ENCODE results near the gene LACTB. TPM values are rescaled to one million over a fixed set of nuclear protein-coding genes. Genes with fewer than 3 reads are reported as not detected.

Gene LACTB, protein sequence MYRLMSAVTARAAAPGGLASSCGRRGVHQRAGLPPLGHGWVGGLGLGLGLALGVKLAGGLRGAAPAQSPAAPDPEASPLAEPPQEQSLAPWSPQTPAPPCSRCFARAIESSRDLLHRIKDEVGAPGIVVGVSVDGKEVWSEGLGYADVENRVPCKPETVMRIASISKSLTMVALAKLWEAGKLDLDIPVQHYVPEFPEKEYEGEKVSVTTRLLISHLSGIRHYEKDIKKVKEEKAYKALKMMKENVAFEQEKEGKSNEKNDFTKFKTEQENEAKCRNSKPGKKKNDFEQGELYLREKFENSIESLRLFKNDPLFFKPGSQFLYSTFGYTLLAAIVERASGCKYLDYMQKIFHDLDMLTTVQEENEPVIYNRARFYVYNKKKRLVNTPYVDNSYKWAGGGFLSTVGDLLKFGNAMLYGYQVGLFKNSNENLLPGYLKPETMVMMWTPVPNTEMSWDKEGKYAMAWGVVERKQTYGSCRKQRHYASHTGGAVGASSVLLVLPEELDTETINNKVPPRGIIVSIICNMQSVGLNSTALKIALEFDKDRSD
- total RNA-seq: 31.6 and 63.5 TPM in 2 replicates

DNA sequence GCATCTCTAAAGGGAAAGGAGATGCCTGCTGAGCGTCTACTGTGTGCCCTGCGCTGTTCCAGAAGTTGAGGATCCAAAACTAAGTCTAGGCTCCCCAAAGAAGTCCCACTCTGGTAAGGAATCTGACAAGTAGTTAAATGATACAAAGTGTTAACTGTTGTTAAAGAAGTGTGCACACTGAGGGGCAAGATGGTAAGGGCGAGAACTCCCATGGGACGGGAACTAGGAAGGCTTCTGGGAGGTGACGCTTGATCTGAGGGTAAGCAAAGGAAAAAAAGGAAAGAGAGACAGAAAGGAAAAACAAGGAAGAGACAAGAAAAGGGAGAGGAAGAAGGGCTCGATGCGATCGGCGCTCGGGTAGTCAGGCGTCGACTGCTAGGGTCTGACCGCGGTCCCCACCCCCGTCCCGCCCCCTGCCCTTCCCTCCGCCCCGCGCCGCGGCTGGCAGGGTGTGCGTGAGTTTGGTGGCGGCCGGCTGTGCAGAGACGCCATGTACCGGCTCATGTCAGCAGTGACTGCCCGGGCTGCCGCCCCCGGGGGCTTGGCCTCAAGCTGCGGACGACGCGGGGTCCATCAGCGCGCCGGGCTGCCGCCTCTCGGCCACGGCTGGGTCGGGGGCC lies at the start of gene LACTB:
Gene LACTB (plus strand): TSS at position 480 of the 620 bp plus-strand sequence. CDS start 11 bp downstream, at position 491.
- TF ChIP-seq, protein P1, sequence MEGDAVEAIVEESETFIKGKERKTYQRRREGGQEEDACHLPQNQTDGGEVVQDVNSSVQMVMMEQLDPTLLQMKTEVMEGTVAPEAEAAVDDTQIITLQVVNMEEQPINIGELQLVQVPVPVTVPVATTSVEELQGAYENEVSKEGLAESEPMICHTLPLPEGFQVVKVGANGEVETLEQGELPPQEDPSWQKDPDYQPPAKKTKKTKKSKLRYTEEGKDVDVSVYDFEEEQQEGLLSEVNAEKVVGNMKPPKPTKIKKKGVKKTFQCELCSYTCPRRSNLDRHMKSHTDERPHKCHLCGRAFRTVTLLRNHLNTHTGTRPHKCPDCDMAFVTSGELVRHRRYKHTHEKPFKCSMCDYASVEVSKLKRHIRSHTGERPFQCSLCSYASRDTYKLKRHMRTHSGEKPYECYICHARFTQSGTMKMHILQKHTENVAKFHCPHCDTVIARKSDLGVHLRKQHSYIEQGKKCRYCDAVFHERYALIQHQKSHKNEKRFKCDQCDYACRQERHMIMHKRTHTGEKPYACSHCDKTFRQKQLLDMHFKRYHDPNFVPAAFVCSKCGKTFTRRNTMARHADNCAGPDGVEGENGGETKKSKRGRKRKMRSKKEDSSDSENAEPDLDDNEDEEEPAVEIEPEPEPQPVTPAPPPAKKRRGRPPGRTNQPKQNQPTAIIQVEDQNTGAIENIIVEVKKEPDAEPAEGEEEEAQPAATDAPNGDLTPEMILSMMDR (IDR thresholded peaks at IDR 0.05; ENCODE audit: insufficient read depth, low read depth, low read length): no peak
- peak within 1 kb of the TSS; percentile 90 for H3K4me3 ChIP-seq (ENCODE audit: low read depth, low read length)
- DNase-seq (ENCODE audit: low read depth): peak; percentile 92

DNA sequence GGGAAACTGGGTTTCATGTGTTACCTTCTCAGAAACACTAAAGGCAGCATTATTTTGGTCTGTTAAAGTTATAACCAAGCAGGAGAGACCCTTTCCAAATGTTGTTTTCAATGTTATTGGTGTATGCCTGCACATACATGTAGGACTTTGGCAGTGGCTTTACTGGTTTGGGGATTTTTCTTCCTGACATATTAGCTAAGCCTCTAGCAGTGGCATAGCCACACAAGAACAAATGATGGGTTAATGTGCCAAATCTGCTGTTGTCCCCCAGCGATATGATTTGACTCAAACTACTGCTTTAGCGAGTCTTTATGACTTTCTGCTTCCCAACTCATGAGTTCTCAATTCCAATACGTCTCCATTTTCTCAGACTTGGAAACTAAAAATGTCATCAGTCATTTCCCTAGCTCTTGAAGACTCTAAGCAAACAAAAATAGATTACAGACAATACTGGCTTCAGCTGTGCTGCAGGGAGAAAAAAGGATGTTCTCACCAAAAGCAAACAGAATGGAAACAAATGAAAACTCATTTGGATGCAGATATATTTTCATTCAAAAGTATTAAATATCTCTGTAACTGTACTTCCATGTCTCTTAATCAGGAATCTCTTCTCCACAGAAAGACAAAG lies 49.5 kb upstream of the LACTB start:
- no peak overlapping the region for H3K4me3 ChIP-seq (ENCODE audit: low read depth, low read length)
- TF ChIP-seq, protein P1 (IDR thresholded peaks at IDR 0.05; ENCODE audit: insufficient read depth, low read depth, low read length): no peak
- DNase-seq (ENCODE audit: low read depth): peak; percentile 30

DNA sequence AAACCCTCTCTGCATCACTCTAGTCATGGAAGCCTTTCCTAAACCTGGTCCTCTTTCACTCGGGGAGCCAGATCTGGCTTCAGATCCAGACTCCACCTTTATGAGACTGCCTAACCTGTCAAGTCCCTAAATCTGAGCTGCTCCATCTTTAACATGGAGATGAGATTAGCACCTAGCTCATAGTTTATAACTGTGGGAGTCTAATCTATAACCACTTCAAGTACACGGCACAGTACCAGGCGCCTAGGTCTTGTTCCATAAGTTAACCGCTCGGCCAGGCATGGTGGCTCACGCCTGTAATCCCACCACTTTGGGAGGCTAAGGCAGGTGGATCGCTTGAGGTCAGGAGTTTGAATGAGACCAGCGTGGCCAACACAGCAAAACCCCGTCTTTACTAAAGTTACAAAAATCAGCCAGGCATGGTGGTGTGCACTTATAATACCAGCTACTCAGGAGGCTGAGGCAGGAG lies 48.8 kb upstream of the LACTB start:
- no peak overlapping the region for H3K4me3 ChIP-seq (ENCODE audit: low read depth, low read length)
- DNase-seq (ENCODE audit: low read depth): peak; percentile 44
- TF ChIP-seq, protein P1 (IDR thresholded peaks at IDR 0.05; ENCODE audit: insufficient read depth, low read depth, low read length): no peak

DNA sequence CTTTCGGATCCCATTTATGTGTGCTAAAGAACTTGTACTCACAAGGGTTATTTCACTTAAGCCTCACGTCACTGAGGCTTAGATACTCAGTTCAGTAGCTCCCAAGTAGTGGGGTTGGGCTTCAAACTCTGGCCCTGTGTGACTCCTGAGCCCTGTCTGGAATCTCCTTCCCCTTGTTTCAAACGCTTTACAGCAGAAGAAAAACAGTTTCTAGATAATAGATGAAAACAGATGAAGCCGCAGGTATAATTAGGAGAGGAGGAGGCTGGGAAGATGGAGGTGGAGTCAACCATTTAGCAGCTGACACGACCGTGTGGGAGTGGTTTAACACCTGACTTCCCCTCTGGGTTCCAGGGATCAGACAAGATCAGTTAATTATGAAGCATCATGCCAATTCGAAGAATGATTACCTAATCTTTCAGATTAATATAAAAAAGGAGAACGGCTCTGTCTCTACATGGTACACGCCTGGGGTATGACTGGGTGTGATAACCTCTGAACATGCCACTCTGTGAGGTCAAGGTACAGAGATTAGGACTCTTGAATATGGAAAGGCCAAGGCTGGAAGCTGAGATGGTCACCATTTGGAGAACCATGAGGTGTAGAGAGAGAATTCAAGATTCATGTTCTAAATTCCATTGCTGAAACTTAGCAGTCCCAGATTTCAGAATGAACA lies 48.0 kb upstream of the LACTB start:
- TF ChIP-seq, protein P1 (IDR thresholded peaks at IDR 0.05; ENCODE audit: insufficient read depth, low read depth, low read length): no peak
- peak; percentile 39 for DNase-seq (ENCODE audit: low read depth)
- no peak overlapping the region for H3K4me3 ChIP-seq (ENCODE audit: low read depth, low read length)

DNA sequence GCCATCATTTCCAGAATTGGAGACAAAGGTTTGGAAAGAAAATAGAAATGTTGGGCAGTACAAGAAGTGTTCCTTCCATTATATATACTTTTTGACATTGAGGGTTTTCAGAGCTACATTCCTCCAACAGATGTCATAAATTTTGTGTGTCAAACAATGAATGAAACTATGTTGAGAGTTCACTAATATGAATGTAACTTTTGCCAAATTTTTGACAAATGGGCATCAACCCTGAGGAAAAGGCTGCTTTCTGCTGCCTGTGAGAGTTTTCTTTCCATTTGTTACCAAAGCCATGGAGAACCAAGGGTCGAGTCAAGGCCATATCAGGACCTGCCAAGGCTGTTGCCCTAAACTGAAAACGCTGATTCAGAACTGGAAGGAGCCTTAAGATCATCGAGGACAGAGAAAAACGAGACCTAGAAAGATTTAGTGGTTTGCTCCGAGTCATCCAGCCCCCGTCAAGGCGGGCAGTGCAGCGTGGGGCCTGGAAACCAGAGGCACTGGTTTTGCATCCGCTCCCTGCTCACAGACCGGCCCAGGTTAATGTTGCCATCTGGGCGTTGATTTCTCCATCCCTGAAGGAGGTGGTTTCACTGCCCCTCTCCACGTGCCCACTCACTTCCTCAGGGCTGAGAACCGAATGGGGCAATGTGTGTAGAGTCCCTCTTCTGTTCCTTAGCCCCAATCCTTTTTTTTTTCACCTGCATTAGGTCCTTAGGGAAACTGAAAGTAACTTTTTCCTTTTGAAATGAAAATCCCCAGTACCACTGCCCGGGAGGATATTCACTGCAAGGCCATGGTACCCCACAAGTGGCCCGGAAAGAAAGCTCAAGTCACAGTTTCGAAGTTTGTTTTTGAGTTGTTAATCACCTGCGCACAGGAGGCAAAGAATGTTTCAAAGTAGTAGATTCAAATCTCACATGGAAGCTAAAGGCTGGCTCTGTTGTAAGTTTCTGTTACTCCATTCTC lies 46.4 kb upstream of the LACTB start:
- TF ChIP-seq, protein P1 (IDR thresholded peaks at IDR 0.05; ENCODE audit: insufficient read depth, low read depth, low read length): no peak
- no peak overlapping the region for H3K4me3 ChIP-seq (ENCODE audit: low read depth, low read length)
- DNase-seq (ENCODE audit: low read depth): peak; percentile 49
